Spleen (tissue), 11 donors: Measurements from ENCODE around the gene UFSP2. TPM values are rescaled to one million over a fixed set of nuclear protein-coding genes. Genes with fewer than 3 reads are reported as not detected.
"Not testable (repeated sequence)": the region's sequence is repeated elsewhere in the genome, so short reads cannot be mapped to it uniquely, and the experiment has no call there.

ENCODE experiments used
- DNase-seq: peaks from one replicate; pipeline ENCODE4 v3.0.0-alpha.2; 2020
- H3K27ac ChIP-seq, 8 donors: fragments of 200-600 bp; sonication (generic) in 7 of 8; 1 replicate in 4 of 8; 2 replicates in 4 of 8; pipeline versions ENCODE4 v1.5.0 to v1.8.0; 2016 to 2021; ENCODE audit warnings: inconsistent platforms in 4 of 8, mild to moderate bottlenecking in 4 of 8, moderate library complexity in 1 of 8
- H3K27me3 ChIP-seq, 7 donors: fragments of 200-600 bp; sonication (generic) in 6 of 7; replicated peaks in 1 of 7; 1 replicate in 4 of 7; 2 replicates in 3 of 7; pipeline versions ENCODE4 v1.5.0 to v1.8.0; 2016 to 2021; ENCODE audit warnings: inconsistent platforms in 3 of 7, mild to moderate bottlenecking in 1 of 7
- H3K36me3 ChIP-seq, 6 donors: fragments of 200-600 bp; sonication (generic) in 5 of 6; 1 replicate in 4 of 6; 2 replicates in 2 of 6; pipeline versions ENCODE4 v1.5.0 to v1.8.0; 2016 to 2021; ENCODE audit warnings: inconsistent platforms in 2 of 6
- H3K4me1 ChIP-seq, 6 donors: fragments of 200-600 bp; sonication (generic) in 5 of 6; 1 replicate in 3 of 6; 2 replicates in 3 of 6; pipeline versions ENCODE4 v1.5.0 to v1.8.0; 2016 to 2021; ENCODE audit warnings: inconsistent platforms in 3 of 6
- H3K4me3 ChIP-seq, 8 donors: fragments of 200-600 bp; sonication (generic) in 7 of 8; 1 replicate in 4 of 8; 2 replicates in 4 of 8; pipeline versions ENCODE4 v1.5.0 to v1.8.0; 2016 to 2021; ENCODE audit warnings: inconsistent platforms in 4 of 8, mild to moderate bottlenecking in 4 of 8, moderate library complexity in 2 of 8
- H3K9me3 ChIP-seq, 8 donors: fragments of 200-600 bp; sonication (generic) in 7 of 8; 1 replicate in 4 of 8; 2 replicates in 4 of 8; pipeline versions ENCODE4 v1.5.0 to v1.8.0; 2016 to 2021; ENCODE audit warnings: inconsistent platforms in 4 of 8
- POLR2A ChIP-seq, 3 donors: fragments of 450-650 bp; IDR thresholded peaks; one replicate each; pipeline ENCODE4 v1.5.1; 2017; ENCODE audit warnings: antibody characterized with exemption in 3 of 3, mild to moderate bottlenecking in 1 of 3
- POLR2AphosphoS5 ChIP-seq, 3 donors: sonication (generic); formaldehyde crosslinking; IDR thresholded peaks; one replicate each; pipeline ENCODE4 v1.5.1; 2017; ENCODE audit warnings: antibody characterized with exemption in 3 of 3
- WGBS, 5 donors: extraction: QIAGEN DNeasy Blood & Tissue Kit in 3 of 5; methylation state at CpG; one replicate each; pipeline versions ENCODE4 v1.1.5 to v1.1.7; 2013 to 2018; 5-methylcytosine and 5-hydroxymethylcytosine counted together
- intact Hi-C: fragments of 100-400 bp; cut with DNase I; formaldehyde crosslinking; loops from one replicate; pipeline ENCODE4 v1.15.0; 2023; ENCODE audit warnings: low total_unique reads
- polyA plus RNA-seq, 3 donors: library from polyadenylated mRNA; stranded (reverse); fragments of 200-250 nt; gene quantifications; one replicate each; pipeline ENCODE4 v1.2.1, GENCODE V29; 2013
- total RNA-seq, 7 donors: library from RNA; depleted of rRNA in 3 of 7; stranded (reverse); fragments of >200 nt in 3 of 7; fragmentation: NEBNext Ultra II Directional in 4 of 7; extraction: Animal tissue kit (Norgen Biotek cat#: 25700) in 4 of 7; gene quantifications; one replicate each; pipeline versions ENCODE4 v1.1.0 to v1.2.1, GENCODE V29; 2016 to 2021
- TF ChIP-seq, protein P1 (sequence below), 11 experiments: fragments of 200-600 bp in 7 of 11; fragments of 450-650 bp in 4 of 11; sonication (generic) in 4 of 11; IDR thresholded peaks in 8 of 11; conservative IDR thresholded peaks in 3 of 11; 1 replicate in 7 of 11; 2 replicates in 4 of 11; pipeline versions ENCODE4 v1.4.0 to v1.8.0; 2016 to 2021; ENCODE audit warnings: antibody characterized with exemption in 11 of 11, inconsistent platforms in 4 of 11, mild to moderate bottlenecking in 1 of 11
- donor health status: healthy with polysubstance abuse.
- donor health status: DM: no; HTN: no; CAD: no; lungs with moderate emphysema.
- donor health status: DM: no; HTN: no; CAD: no.
- donor health status: Bipolar disorder and iron deficiency.
- donor health status: healthy.
- donor health status: DM: no; HTN: no; CAD: no.
- donor health status: DM: yes; HTN: yes; CAD: no.

The UFSP2 gene
- total and polyA plus RNA-seq, 10 donors: 11.0 to 44.1 (median 25.0) TPM

DNA sequence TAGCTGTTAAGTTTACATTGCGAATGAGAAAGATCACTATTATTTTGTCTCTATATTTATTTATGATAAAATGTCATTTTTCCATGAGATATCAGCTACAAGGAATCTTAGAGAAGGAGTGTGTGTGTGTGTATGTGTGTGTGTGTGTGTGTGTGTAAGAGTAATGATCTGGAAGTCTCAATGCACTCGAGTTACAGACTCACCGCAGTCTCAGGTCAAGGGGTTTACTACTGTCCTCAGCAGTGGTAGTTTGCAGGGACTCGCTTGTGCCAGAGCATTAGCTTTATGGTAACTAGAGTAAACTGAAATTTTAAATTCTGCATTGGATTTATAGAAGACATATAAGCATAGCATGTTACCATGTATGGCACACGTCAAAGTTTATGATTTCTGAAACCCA lies 60.9 kb downstream of the UFSP2 start:
- intact Hi-C loops: no loop called here
- Histone ChIP-seq H3K4me1 (no peaks in the 10 kb centered on the region), H3K36me3 (peaks cover 0 to 46% (median 6%) of the 10 kb centered on the region in 6 donors), H3K4me3 (no peak overlapping the region), H3K27ac (no peak overlapping the region), H3K27me3 (no peaks in the 10 kb centered on the region), H3K9me3 (no peaks in the 10 kb centered on the region)
- 91 to 98% (median 95%) methylated on average over 5 of the region's 5 CpGs for WGBS, 5 donors
- no peak for DNase-seq
- TF ChIP-seq POLR2A (IDR thresholded peaks at IDR 0.05): no peak
- TF ChIP-seq, protein P1, sequence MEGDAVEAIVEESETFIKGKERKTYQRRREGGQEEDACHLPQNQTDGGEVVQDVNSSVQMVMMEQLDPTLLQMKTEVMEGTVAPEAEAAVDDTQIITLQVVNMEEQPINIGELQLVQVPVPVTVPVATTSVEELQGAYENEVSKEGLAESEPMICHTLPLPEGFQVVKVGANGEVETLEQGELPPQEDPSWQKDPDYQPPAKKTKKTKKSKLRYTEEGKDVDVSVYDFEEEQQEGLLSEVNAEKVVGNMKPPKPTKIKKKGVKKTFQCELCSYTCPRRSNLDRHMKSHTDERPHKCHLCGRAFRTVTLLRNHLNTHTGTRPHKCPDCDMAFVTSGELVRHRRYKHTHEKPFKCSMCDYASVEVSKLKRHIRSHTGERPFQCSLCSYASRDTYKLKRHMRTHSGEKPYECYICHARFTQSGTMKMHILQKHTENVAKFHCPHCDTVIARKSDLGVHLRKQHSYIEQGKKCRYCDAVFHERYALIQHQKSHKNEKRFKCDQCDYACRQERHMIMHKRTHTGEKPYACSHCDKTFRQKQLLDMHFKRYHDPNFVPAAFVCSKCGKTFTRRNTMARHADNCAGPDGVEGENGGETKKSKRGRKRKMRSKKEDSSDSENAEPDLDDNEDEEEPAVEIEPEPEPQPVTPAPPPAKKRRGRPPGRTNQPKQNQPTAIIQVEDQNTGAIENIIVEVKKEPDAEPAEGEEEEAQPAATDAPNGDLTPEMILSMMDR (IDR thresholded peaks at IDR 0.05 in 8 of 11, conservative IDR thresholded peaks at IDR 0.05 in 3 of 11): no peak
- no peak for TF ChIP-seq POLR2AphosphoS5 (IDR thresholded peaks at IDR 0.05)

DNA sequence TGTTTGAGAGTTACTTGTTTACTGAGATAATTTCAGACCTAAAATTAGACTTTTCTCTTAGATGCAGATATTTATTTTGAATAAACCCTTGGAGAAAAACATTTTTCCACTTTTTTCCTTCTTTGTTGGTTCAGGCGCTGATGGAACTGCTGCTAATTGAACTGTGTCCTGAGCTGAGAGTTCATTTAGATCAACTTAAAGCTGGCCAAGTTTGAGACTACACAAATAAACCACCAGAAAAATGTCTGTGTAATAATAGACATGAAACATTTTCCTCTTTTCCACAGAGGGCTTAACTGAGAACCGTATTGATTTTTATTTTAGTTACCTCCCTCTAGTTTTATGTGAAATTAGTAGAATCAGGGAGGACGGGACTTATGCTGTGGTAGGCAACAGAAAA lies 62.5 kb downstream of the UFSP2 start:
- Histone ChIP-seq H3K9me3 (no peaks in the 10 kb centered on the region), H3K27me3 (no peaks in the 10 kb centered on the region), H3K36me3 (peaks cover 0 to 57% (median 6%) of the 10 kb centered on the region in 6 donors), H3K27ac (no peak overlapping the region), H3K4me3 (no peak overlapping the region), H3K4me1 (no peaks in the 10 kb centered on the region)
- TF ChIP-seq POLR2A (IDR thresholded peaks at IDR 0.05) (no peak), POLR2AphosphoS5 (IDR thresholded peaks at IDR 0.05) (no peak)
- TF ChIP-seq, protein P1 (IDR thresholded peaks at IDR 0.05 in 8 of 11, conservative IDR thresholded peaks at IDR 0.05 in 3 of 11): no peak
- DNase-seq: no peak
- WGBS, 5 donors: 90 to 95% (median 93%) methylated on average over 3 of the region's 3 CpGs
- intact Hi-C loops: no loop called here

DNA sequence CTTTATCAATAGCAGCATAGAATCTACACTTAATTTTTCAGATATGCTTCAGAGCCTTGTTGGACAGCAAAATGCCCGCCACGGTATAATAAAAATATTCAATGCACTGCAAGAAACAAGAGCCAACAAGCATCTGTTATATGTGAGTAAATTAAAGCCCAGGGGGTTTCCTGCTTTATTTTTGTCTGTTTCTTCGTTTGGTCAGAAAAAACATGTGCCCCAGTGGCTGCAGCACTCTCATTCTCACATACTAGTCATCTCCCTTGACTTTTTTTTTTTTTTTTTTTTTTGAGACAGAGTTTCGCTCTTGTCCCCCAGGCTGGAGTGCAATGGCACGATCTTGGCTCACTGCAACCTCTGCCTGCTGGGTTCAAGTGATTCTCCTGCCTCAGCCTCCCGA lies 63.2 kb downstream of the UFSP2 start:
- H3K27ac ChIP-seq, H3K27me3 ChIP-seq, H3K9me3 ChIP-seq, H3K4me1 ChIP-seq, intact Hi-C loops, DNase-seq, H3K4me3 ChIP-seq: not testable (repeated sequence)
- H3K36me3 ChIP-seq: peaks cover 0 to 59% (median 6%) of the 10 kb centered on the region in 6 donors
- WGBS, 5 donors: 87 to 93% (median 89%) methylated on average over 6 of the region's 6 CpGs

DNA sequence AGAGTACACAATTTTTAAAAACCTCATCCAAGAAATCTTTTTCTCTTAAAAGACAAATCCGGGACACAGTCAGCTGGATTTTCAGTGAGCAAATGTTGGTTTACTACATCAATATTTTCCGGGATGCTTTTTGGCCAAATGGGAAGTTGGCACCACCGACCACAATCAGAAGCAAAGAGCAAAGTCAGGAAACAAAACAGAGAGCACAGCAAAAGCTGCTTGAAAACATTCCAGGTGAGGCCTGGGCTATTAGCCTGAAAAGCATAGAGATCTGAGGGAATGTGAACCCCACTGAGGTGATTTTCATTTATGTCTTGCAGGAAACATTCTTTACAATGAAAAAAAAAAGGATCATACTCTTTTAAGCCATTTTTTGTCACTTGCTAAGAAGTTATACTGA lies 63.9 kb downstream of the UFSP2 start:
- Histone ChIP-seq H3K27me3 (no peaks in the 10 kb centered on the region), H3K9me3 (no peaks in the 10 kb centered on the region), H3K4me3 (no peak overlapping the region), H3K4me1 (no peaks in the 10 kb centered on the region), H3K27ac (no peak overlapping the region), H3K36me3 (peaks cover 0 to 66% (median 6%) of the 10 kb centered on the region in 6 donors)
- TF ChIP-seq POLR2A (IDR thresholded peaks at IDR 0.05) (no peak), POLR2AphosphoS5 (IDR thresholded peaks at IDR 0.05) (no peak)
- TF ChIP-seq, protein P1 (IDR thresholded peaks at IDR 0.05 in 8 of 11, conservative IDR thresholded peaks at IDR 0.05 in 3 of 11): no peak
- 90 to 95% (median 92%) methylated on average over 3 of the region's 3 CpGs for WGBS, 5 donors
- intact Hi-C loops: no loop called here
- DNase-seq: no peak
